ENCODE measurements around the gene ABCF2. TPM values are rescaled to one million over a fixed set of nuclear protein-coding genes. Genes with fewer than 3 reads are reported as not detected.

ABCF2 gene
- total and polyA plus RNA-seq, 2 of the 4 experiments (the other 2 are of a cell fraction): 46.2 to 103 TPM

- H3K4ac ChIP-seq (ENCODE audit: low read depth, low read length): no peak overlapping the region
- POLR2A ChIA-PET (ENCODE audit: unreplicated experiment): no interaction called here
- H2BK120ac ChIP-seq (ENCODE audit: low read depth, low read length): no peak overlapping the region
- H3K4me1 ChIP-seq (ENCODE audit: control insufficient read depth, insufficient read depth, low read length): no peaks in the 10 kb centered on the region
- H3K79me1 ChIP-seq (ENCODE audit: low read depth in 1 of 2, low read length in 2 of 2): no peaks in the 10 kb centered on the region
- BruUV-seq (replicated peaks): no TSS peak
- no peaks in the 10 kb centered on the region for H4K20me1 ChIP-seq (ENCODE audit: insufficient read depth, low read length)
- DNase-seq (no peak), ATAC-seq (ENCODE audit: low read depth) (no peak)
- no peak overlapping the region for H3K18ac ChIP-seq (ENCODE audit: low read depth, low read length)
- H3K9me1 ChIP-seq (ENCODE audit: insufficient read depth, low read length): no peaks in the 10 kb centered on the region
- no peak overlapping the region for H4K91ac ChIP-seq (ENCODE audit: insufficient read depth, low read depth, low read length)
- no peak overlapping the region for H4K5ac ChIP-seq (ENCODE audit: low read depth, low read length)
- H3K56ac ChIP-seq (ENCODE audit: extremely low read depth, insufficient read depth, low read length): no peak overlapping the region
- no peaks in the 10 kb centered on the region for H3K9me3 ChIP-seq (ENCODE audit: control insufficient read depth, insufficient read depth, low read length)
- no peak overlapping the region for H2BK20ac ChIP-seq (ENCODE audit: low read depth, low read length)
- in situ Hi-C loops (cut with MboI; ENCODE audit: low sequenced_read_pairs): no loop called here
- H3K36me3 ChIP-seq (ENCODE audit: control insufficient read depth, insufficient read depth, low read length): no peaks in the 10 kb centered on the region
- peaks cover 90% of the 10 kb centered on the region for H3K27me3 ChIP-seq (ENCODE audit: control insufficient read depth, insufficient read depth, low read length)
- H2BK15ac ChIP-seq (ENCODE audit: low read depth, low read length): no peak overlapping the region
- H2BK5ac ChIP-seq (ENCODE audit: low read depth, low read length, poor library complexity, severe bottlenecking): no peak overlapping the region
- H4K8ac ChIP-seq (ENCODE audit: low read depth in 2 of 2, low read length in 2 of 2): no peak overlapping the region
- H3K4me3 ChIP-seq (ENCODE audit: insufficient read depth, low read depth, low read length): no peak overlapping the region
- CTCF ChIA-PET: no interaction called here
- no peak overlapping the region for H3K4me2 ChIP-seq (ENCODE audit: low read depth, low read length)
- 90% methylated on average over 4 of the region's 9 CpGs; no CpG with 5 or more reads in 1 of the 2 experiments for WGBS, 2 experiments (ENCODE audit: extremely low coverage in 2 of 2, insufficient read length in 1 of 2)
- dilution Hi-C loops (cut with HindIII; ENCODE audit: low sequenced_read_pairs, unreplicated experiment): no loop called here
- H3K27ac ChIP-seq (ENCODE audit: insufficient read depth, low read length): no peak overlapping the region
- TF ChIP-seq POLR2A (IDR thresholded peaks at IDR 0.05; ENCODE audit: low read depth, low read length) (no peak), NFE2L2 (IDR thresholded peaks at IDR 0.05; ENCODE audit: low read depth, low read length) (no peak), BHLHE40 (IDR thresholded peaks at IDR 0.05; ENCODE audit: low read depth, low read length) (no peak), CHD1 (IDR thresholded peaks at IDR 0.05; ENCODE audit: low read depth, low read length) (no peak), FOS (IDR thresholded peaks at IDR 0.05; ENCODE audit: low read depth, low read length) (no peak), CTCF (conservative IDR thresholded peaks at IDR 0.05; ENCODE audit: low read depth, low read length) (no peak), RFX5 (IDR thresholded peaks at IDR 0.05; ENCODE audit: low read depth, low read length) (no peak), USF2 (IDR thresholded peaks at IDR 0.05; ENCODE audit: low read depth, low read length) (no peak), MXI1 (IDR thresholded peaks at IDR 0.05; ENCODE audit: borderline replicate concordance, low read depth, low read length) (no peak), MAFK (IDR thresholded peaks at IDR 0.05; ENCODE audit: low read depth, low read length) (no peak), SMC3 (IDR thresholded peaks at IDR 0.05; ENCODE audit: low read depth, low read length) (no peak), ELK1 (IDR thresholded peaks at IDR 0.05; ENCODE audit: borderline replicate concordance, low read depth, low read length) (no peak), RAD21 (IDR thresholded peaks at IDR 0.05; ENCODE audit: low read length) (no peak), RCOR1 (IDR thresholded peaks at IDR 0.05; ENCODE audit: insufficient replicate concordance, low read length) (no peak), CEBPB (IDR thresholded peaks at IDR 0.05; ENCODE audit: low read depth, low read length) (no peak)
- no peak overlapping the region for H3K14ac ChIP-seq (replicated peaks; ENCODE audit: low read depth, low read length)
- H3K9ac ChIP-seq (ENCODE audit: low read depth, low read length): no peak overlapping the region
- H2AK9ac ChIP-seq (replicated peaks; ENCODE audit: low read depth, low read length, poor library complexity): no peak overlapping the region
- H3K23ac ChIP-seq (ENCODE audit: low read depth, low read length): no peak overlapping the region
- H2AFZ ChIP-seq (replicated peaks; ENCODE audit: low read length, poor library complexity): no peak overlapping the region
- intact Hi-C loops (cut with micrococcal nuclease): no loop called here
- H2AK5ac ChIP-seq (ENCODE audit: low read depth, low read length): no peak overlapping the region
These were observed 24.2 kb downstream of the ABCF2 start for GRCh38 chr7:151202836-151203235.

Measured in IMR-90 (cell line).